Prostate gland (tissue), 2 donors: ENCODE results near the gene PMM1.

Experiments
- POLR2A ChIP-seq: fragments of 450-650 bp; IDR thresholded peaks from one replicate; pipeline ENCODE4 v1.6.1; 2016; ENCODE audit warnings: antibody characterized with exemption, mild to moderate bottlenecking
- TF ChIP-seq, protein P1 (sequence below), 4 experiments: fragments of 200-600 bp in 2 of 4; fragments of 450-650 bp in 2 of 4; sonication (generic) in 2 of 4; IDR thresholded peaks; 1 replicate in 3 of 4; 2 replicates in 1 of 4; pipeline ENCODE4 v1.5.1; 2016 to 2019; ENCODE audit warnings: antibody characterized with exemption in 4 of 4, mild to moderate bottlenecking in 2 of 4, moderate library complexity in 2 of 4

DNA sequence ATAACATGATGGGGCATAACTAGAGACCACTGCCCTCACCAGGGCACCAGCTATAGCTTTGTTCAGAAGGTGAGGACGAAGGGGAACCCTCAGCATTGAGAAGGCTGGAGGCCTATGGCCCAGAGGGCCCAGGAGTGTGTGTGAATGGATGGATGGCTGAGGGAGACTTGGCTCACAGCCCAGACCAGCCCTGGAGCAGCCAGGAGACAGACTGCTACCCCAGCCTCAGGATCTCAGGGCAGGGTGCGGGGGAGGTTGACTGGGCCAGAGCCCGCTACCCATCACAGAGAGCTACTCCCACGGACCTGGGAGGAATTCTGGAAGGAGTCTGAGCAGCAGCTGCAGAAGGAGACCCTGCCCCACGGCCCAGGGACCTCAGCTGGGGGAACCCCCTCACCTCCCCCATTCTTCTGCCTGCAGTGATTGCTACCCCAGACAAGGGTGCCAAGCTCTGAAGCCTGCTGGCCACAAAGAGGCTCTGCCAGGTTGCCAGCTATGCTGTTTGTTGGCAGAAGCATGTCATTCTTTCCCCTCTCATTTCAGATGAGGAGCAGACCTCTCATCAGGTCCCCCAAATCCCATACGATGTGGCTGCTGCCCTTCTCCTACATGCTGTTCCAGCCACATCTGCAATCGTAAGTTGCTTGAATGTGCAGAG, 34.2 kb downstream of the PMM1 start:
- TF ChIP-seq, protein P1, sequence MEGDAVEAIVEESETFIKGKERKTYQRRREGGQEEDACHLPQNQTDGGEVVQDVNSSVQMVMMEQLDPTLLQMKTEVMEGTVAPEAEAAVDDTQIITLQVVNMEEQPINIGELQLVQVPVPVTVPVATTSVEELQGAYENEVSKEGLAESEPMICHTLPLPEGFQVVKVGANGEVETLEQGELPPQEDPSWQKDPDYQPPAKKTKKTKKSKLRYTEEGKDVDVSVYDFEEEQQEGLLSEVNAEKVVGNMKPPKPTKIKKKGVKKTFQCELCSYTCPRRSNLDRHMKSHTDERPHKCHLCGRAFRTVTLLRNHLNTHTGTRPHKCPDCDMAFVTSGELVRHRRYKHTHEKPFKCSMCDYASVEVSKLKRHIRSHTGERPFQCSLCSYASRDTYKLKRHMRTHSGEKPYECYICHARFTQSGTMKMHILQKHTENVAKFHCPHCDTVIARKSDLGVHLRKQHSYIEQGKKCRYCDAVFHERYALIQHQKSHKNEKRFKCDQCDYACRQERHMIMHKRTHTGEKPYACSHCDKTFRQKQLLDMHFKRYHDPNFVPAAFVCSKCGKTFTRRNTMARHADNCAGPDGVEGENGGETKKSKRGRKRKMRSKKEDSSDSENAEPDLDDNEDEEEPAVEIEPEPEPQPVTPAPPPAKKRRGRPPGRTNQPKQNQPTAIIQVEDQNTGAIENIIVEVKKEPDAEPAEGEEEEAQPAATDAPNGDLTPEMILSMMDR (IDR thresholded peaks at IDR 0.05): no peak
- no peak for TF ChIP-seq POLR2A
